ENCODE data around the gene XKRX.

DNA sequence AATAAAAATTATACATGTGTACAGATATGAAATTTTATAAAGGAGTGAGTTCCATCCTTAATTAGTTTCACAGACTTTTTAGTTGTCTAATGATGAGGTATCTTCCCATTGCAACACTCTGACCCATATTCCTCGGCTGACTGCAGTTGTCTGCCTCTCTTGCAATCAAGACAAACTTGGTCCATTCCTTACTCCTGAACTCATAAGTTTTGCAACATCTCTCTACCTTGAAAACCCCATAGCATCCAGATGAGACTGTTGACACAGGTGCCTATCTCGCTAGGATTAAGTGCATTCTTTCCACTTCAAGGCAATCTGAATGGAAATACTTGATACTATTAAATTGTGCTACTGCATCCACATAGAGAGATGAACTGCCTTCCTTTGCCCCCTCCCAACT, 2.3 kb downstream of the XKRX start:
- TF ChIP-seq POLR2A (IDR thresholded peaks at IDR 0.05): no peak
- TF ChIP-seq, protein P1, sequence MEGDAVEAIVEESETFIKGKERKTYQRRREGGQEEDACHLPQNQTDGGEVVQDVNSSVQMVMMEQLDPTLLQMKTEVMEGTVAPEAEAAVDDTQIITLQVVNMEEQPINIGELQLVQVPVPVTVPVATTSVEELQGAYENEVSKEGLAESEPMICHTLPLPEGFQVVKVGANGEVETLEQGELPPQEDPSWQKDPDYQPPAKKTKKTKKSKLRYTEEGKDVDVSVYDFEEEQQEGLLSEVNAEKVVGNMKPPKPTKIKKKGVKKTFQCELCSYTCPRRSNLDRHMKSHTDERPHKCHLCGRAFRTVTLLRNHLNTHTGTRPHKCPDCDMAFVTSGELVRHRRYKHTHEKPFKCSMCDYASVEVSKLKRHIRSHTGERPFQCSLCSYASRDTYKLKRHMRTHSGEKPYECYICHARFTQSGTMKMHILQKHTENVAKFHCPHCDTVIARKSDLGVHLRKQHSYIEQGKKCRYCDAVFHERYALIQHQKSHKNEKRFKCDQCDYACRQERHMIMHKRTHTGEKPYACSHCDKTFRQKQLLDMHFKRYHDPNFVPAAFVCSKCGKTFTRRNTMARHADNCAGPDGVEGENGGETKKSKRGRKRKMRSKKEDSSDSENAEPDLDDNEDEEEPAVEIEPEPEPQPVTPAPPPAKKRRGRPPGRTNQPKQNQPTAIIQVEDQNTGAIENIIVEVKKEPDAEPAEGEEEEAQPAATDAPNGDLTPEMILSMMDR (IDR thresholded peaks at IDR 0.05): no peak
